ENCODE data around the gene POP4.

Gene POP4

DNA sequence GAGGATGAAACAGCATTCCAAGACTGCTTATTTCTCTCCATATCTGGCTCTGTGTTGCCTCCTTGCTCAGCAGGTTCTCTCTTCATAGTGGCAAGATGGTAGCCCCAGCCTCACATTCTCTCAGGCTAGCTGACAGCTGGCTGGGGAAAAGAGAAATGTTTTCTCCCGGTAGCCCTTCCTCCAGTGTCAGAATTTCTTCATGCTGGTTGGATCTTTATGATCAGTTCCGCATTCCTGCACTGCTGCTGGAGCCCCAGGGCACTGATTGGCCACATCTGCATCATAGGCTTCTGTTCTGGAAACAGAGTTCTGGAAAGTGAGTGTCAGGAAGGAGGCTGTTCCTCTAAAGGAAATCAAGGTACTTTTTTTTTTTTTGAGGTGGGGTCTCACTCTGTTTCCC is 24.6 kb downstream of the POP4 start:
- no peak for DNase-seq (ENCODE audit: low read depth)

DNA sequence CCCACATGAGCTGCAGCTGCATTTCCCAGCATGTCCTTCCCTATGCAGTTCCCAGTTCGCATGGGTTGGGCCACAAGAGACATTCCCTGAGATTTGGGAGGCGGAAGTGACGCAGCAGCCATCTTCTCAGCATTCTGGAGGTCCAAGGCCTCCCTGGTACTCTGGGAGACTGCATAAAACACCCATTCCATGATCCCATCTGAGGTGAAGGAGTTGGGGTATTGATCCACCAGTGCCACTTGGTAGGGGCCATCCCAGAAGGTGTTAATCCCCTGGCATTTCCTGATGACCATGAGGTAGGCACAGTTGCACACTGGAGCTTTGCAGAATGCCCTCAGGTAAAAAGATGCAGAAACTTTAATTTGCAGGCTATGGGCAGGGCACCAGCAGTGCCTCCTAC is 25.4 kb downstream of the POP4 start:
- no peak for DNase-seq (ENCODE audit: low read depth)

DNA sequence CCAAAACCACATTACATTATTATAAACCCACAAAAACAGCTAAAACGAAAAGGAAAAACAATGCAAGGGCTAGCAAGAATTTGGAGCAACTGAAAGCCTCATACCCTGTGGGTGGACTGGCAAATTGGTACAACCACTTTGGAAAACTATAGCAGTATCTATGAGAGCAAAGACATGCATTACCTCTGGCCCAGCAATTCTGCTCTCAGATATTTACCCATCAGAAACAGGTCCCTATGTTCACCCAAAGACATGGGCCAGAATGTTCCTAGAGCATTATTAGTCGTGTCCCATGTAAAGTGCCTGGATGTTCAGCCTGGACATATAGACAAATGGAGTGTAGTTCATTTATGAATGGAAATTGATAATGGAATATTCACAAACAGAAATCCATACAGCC is 27.9 kb downstream of the POP4 start:
- DNase-seq (ENCODE audit: low read depth), result no peak

DNA sequence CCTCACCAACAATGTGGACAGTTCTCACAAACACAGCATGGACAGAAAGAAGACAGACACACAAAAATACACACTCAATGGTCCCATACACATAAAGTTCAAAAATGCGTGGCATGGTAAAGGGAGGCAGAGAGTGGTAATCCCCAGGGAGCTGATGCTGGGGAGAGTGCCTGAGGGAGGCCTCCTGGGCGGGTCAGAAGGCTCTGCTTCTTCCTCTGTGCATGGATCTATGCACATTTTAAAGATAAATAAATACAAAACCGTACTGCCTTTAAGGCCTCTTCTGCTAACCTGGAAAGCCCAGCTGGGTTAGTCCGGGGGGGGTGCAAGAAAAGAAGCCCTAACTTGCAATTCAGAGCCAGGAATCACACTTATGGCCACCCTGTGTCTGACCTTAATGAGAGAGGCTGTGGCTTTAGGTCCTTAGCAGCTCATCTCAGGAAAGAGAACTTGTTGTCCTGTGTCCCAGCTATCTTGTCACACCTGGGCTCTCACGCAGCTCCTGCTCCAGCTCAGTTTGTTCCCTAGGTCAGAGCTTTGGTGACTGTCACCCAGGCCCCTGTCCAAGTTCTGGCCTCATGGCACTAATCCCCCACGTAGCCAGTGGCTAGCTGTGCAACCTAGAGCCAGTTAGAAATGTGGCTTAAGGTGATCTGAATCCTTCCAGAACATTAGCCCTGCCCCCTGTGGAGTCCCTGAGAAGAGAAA is 28.5 kb downstream of the POP4 start:
- no peak for DNase-seq (ENCODE audit: low read depth)

DNA sequence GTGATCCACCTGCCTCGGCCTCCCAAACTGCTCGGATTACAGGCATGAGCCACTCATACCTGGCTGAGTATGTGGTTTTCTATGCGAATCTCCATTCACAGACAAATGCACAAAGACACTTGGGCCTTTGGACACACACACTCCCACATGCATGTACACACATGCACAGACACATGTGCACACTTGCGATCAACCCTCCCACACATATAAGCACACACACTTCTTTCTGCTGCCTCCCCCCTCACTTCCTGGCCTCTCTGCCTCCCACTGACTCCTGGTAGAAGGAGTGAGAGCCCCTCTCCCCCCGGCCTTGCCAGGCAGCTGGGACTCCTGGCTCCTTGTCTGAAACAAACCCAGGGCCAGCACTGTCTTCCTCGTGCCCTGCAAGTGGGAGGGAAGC is 29.9 kb downstream of the POP4 start:
- DNase-seq (ENCODE audit: low read depth), result no peak

DNA sequence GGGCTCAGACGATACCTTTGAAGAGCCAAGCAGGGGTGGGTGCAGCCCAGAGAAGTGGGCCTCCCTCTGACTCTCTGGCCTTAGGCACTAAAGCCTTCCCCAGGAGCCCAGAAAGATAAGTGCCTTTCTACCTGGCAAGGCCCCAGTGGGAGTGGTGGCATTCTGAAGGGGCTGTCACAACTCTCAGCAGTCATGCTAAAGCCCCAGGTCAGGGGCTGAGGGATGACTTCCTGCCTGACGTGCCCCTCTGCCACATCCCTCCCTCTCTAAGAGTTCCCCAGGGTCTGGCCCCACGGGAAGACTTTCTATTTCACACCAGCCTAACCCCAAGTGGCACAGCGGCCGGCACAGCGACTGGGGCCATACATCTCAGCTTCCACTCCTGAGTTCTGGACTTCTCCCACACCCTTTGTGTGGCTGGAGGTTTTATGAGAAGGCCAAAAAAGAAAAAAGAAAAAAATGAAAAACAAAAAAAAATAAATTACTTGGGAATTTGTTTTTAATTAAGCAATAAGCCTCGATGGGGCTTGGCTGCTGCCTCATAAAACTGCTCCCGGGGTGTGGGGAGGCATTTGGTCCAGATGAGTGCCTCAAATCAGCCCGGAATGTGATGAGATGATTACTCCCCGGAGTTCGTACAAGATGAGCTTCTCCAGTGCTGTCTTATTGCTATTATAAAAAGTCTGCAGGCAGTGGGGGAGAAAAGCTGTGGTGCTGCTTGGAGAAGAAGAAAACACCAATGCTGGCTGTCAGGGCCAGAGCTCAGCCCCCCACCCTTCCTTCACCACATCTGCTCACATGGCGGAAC is 30.7 kb downstream of the POP4 start:
- DNase-seq (ENCODE audit: low read depth), result no peak

DNA sequence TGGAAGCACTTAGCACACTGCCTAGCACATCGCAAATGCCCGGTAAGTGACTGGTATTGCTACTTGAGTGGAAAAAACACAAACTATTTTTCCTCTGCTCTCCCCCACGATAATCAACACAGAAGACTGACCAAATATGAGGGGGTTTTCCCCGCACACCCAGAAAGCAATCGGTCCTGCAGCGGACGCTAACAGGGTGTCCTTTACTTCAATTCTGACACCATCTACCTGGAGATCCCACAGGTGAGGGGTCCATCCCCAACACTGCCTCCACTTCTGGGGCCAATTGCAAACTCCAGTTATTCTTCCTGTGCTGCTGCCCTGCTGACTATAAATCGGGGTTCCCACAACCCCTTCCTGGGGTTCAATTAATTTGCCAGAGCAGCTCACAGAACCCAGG is 33.0 kb downstream of the POP4 start:
- no peak for DNase-seq (ENCODE audit: low read depth)

DNA sequence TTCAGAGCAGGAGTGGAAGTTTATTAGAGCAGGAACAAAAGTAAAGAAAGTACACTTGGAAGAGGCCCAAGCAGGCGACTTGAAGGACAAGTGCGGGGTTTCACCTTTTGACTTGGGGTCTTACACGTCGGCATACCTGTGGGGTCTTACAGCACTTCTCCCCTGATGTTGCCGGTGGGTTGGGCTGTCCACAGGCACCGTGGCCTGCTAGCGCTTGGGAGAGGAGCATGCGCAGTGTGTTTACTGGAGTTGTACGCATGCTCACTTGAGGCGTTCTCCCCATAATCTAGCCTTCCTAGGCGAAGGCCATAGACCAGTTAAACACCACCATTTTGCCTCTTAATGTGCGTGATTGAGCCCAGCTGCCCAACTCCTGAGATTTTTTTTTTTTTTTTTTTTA is 34.1 kb downstream of the POP4 start:
- DNase-seq (ENCODE audit: low read depth), result no peak

DNA sequence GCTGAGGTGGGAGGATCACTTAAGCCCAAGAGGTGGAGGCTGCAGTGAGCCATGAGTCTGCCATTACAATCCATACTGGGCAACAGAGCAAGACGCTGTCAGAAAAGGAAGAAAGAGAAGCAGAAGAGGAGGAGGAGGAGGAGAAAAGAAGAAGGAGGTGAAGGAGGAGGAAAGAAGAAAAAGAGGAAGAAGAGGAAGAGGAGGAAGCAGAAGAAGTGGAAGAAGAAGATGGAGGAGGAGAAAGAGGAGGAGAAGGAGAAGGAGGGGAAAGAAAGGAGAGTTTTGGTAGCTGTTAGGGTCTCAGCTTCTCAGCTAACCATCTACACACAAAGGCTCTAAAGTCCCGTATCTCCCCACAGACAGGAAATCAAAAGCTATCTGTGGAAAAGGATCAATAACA is 35.5 kb downstream of the POP4 start:
- no peak for DNase-seq (ENCODE audit: low read depth)

DNA sequence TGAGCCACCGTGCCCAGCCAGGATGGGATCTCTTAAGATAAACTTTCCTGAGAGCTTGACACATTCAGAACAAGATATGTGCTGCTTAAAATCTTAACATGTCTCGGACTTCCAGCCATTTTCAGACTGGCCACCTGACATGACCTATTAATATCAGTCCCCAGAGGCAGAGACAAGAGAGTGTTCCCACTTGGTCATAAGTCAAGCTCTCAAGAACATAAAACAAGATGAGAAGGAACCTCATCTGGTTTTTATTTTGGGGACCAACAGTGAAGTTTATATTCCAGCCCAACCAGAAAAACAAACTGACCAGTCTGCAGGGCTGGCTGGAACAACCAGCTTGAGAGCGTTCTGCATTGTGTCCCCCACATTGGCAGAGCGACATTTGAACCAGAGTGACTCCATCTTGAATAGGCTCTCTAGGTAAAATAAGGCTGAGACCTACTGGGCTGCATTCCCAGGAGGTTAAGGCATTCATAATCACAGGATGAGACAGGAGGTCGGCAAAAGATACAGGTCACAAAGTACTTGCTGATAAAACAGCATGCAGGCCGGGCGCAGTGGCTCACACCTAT is 37.4 kb downstream of the POP4 start:
- DNase-seq (ENCODE audit: low read depth), result no peak

DNA sequence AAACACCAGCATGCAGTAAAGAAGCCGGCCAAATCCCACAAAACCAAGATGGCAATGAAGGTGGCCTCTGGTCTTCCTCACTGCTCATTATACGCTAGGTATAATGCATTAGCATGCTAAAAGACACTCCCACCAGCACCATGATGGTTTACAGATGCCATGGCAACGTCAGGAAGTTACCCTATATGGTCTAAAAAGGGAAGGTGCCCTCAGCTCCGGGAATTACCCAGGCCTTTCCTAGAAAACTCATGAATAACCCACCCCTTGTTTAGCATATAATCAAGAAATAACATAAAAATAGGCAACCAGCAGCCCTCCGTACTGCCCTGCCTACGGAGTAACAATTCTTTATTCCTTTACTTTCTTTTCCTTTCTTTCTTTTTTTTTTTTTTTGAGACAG is 38.1 kb downstream of the POP4 start:
- DNase-seq (ENCODE audit: low read depth), result no peak

DNA sequence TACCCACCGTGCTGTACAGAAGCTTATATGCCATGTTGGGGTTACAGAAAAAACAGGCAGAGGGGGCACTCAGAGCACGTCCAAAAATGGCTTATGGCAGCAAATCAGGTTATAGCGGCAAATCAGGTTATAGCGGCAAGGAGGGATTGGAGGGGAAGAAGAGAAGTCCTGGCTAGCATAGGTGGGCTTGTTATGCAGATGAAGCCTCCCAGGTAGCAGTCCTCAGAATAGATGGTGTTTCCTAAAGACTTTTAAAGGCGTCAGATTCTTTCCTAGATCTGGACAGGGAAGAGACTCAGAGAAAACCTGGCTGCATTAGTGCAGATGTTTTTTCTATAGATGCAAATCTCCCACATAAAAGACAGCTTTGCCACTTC is 39.4 kb downstream of the POP4 start:
- DNase-seq (ENCODE audit: low read depth), result no peak

DNA sequence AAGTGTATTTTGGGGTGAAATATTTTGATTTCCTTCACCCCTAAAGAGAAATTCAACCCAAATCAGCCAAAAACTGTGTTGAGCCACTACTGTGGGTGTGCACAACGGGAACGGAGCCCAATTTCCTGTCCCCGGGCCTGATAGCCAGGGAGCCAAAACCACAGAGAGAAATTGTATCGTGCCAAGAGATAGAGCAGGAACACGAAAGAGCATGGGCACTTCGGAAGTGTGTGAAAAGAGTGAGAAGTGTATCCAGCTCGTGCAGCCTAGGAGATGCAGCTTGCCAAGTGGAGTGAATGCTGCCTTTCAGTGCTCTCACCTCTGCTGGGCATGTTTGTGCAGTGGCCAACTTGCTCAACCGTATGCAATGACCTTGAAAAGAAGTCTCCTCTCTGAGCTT is 39.8 kb downstream of the POP4 start:
- DNase-seq (ENCODE audit: low read depth), result no peak

DNA sequence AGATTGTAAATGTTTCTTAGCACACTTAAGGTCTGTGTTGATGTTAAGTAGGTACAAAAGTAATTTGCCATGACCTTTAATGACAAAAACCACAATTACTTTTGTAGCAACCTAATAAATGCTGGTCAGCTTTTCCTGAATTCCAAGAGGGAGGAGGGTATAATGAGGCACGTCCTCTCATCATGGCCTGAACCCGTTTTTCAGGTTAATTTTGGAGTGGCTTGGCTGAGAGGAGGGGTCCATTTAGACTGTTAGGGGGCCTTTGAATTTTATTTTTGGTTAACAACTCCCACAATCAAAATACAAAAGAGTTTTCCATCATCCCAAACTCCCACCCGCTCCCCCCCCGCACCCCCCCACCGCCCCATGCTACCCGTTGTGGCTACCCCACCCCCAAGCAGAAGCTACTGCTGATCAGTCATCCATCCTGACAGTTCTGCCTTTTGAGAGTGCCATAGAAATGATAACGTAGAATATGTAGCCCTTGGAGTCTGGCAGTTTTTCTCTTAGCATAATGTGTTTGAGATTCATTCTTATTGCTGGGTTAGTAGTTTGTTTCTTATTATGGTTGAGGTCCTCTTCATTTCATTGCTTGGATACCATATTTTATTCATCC is 44.8 kb downstream of the POP4 start:
- no peak for DNase-seq (ENCODE audit: low read depth)

DNA sequence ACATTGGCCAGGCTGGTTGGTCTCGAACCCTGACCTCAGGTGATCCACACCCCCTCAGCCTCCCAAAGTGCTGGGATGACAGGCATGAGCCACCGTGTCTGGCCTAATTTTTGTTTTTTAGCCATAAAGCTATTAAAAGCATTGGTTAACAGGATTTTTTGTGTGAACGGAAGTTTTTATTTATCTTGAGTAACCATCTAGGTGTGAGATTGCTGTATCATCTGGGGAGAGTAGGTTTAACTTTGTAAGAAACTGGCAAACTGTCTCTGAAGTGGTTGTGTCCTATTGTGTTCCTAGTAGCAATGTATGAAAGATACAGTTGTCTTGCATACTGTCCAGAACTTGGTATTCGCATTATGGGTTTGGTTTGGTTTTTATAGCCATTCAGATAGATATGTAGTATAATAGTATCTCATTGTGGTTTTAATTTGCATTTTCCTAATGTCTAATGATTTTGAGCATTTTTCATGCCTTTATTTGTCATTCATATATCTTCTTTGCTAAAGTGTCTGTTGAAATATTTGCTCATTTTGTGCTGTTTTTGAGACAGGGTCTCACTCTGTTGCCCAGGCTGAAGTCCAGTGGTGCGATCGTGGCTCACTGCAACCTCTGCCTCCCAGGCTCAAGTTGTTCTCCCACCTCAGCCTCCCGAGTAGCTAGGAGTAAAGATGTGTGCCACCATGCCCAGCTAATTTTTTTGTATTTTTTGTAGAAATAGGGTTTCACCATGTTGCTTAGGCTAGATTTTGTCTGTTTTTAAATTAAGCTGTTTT is 45.7 kb downstream of the POP4 start:
- no peak for DNase-seq (ENCODE audit: low read depth)

DNA sequence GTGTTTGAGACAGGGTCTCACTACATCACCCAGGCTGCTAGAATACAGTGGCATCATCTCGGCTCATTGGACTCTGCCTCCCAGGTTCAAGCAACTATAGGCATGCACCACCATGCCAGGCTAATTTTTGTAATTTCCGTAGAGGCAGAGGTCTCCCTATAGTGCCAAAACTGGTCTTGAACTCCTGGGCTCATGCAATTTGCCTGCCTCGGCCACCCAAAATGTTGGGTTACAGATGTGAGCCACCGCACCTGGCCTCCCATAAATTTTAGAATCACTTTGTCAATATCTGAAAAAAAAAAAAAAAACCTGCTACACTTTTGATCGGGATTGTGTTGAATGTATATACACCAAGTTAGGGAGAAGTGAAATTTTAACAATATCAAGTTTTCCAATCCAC is 47.3 kb downstream of the POP4 start:
- no peak for DNase-seq (ENCODE audit: low read depth)

DNA sequence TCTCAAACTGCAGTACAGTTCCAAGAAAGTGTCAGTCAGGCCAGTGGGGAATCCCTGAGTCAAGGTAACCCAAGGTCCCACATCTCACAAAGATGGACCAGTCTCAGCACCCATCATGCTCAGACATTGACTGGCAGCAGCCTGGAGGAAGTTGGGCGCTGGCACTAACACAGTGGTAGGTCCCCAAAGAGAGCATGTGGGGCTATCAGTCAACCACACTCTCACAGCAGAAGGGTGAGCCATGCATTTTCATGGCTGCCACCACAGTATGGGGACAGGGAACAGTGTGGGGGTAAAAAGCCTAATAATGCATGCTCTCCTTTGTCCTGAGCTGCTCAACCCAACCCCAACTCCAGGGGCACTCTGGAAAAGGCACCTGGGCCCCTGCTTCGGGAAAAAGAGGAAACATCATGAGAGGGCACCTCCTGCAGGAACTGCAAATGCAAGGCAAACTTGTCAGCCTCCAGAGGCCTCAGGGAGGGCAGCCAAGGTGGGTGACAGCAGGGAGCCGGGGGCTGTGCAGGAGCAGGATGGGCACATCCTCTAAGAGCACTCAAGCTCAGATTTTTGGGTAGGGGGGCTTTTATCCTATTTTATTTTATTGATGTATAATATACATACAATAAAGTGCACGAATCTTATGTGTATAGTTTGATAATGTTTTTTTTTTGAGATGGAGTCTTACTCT is 49.7 kb downstream of the POP4 start:
- no peak for DNase-seq (ENCODE audit: low read depth)

DNA sequence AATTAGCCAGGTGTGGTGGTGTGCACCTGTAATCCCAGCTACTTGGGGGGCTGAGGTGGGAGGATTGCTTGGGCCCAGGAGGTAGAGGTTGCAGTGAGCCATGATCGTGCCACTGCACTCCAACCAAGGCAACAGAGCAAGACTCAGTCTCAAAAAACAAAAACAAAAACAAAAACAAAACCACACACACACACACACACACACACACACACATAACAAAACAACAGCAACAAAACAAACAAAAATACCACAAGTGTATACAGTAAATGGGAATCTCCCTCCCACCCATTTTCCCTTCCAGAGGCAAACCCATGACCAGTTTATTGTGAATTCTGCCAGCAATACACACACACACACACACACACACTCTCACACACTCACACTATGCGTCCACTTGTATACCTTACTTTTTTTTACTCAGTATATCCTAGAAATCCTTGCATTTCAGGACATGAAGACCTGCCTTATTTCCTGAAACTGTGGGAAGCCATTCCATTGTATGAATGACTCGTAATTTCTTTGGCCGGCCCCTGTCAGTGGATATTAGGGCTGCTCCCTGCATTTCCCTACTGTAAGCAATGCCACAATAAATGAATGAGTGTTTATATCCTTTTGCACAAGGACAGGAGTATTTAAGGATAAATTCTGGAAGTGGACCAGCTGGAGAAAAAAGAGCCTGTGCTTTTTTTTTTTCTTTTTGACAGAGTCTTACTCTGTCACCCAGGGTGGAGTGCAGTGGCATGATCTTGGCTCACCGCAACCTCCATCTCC is 52.3 kb downstream of the POP4 start:
- DNase-seq (ENCODE audit: low read depth), result no peak

DNA sequence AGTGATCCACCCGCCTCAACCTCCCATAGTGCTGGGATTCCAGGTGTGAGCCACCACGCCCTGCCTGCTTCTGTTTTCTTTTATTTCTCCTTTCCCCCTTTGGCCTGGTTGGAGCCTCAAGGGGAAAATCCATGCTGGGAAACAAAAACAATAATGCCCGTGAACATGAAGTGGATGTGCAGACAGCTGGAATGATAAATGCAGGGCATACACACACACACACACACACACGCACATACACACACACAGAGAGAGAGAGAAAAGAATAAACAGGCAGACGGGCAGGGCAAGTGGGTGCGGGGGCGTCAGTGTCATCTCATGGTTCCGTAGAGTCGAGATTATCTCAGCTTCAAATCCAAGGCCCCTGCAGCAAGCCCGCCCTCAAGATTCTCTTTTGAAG is 54.8 kb downstream of the POP4 start:
- peak; percentile 66 for DNase-seq (ENCODE audit: low read depth)

DNA sequence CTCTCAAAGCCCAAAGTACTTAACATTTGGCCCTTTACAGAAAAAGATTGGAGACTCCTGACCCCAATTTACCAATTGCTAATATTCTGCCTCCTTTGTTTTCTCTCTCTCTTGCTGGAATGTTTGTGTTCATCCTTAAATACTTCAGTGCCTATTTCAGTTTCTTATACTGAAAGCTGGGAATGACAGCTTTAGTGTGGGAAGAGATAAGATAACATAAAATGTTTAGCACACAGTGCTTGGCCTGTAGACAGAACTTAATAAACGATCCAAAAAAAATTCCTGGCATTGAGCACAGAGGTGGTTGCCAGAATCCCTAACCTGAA is 56.2 kb downstream of the POP4 start:
- DNase-seq (ENCODE audit: low read depth), result no peak
